GM18867 (cell line): ENCODE measurements around the gene KPNA1.
"Not testable (repeated sequence)": the region's sequence is repeated elsewhere in the genome, so short reads cannot be mapped to it uniquely, and the experiment has no call there.

Experiments used
- ATAC-seq: cut with Tn5 transposase; IDR thresholded peaks from one replicate; pipeline ENCODE4 v1.9.1; 2021; ENCODE audit warnings: mild to moderate bottlenecking, moderate library complexity; ENCODE audit not compliant: unreplicated experiment

Gene KPNA1

GRCh38 chr3:122520861-122521260 lies 6.1 kb upstream of the KPNA1 start:
- ATAC-seq = no peak

DNA sequence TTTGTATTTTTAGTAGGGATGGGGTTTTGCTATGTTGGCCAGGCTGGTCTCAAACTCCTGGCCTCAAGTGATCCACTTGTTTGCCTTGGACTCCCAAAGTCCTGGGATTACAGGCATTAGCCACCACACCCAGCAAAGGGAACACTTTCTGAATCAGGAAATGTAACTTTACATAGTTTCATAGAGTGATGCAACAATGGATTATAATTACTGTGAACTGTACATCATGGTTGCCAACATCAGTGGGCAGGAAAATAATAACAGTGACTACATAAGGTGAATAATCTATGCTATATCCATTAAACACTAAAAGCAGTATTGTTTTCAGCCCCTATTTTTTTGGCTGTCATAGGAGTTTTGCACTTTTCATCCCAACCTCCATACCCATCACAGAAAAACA lies 5.0 kb upstream of the KPNA1 start:
- ATAC-seq = no peak

- ATAC-seq = no peak
These were observed 2.2 kb upstream of the KPNA1 start for GRCh38 chr3:122516846-122517360.

DNA sequence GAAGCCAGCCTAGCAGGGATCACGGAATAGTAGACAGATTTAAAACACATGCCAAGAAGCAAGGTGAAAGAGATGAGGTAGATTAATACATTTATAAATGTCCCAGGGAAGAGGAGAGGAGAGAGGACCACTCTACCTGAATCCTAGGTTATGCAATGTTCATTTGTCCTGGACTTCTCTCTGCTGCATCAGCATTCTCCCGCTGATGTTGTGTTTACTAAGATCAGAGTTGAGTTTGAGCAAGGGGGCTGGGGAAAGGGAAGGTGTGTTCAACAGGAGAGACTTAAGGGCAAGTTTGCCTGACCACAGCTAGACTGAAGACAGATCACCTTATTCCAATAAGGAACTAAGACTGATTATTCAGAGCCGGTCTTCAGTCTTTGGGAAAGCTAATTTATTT lies 1.1 kb upstream of the KPNA1 start:
- no peak for ATAC-seq

DNA sequence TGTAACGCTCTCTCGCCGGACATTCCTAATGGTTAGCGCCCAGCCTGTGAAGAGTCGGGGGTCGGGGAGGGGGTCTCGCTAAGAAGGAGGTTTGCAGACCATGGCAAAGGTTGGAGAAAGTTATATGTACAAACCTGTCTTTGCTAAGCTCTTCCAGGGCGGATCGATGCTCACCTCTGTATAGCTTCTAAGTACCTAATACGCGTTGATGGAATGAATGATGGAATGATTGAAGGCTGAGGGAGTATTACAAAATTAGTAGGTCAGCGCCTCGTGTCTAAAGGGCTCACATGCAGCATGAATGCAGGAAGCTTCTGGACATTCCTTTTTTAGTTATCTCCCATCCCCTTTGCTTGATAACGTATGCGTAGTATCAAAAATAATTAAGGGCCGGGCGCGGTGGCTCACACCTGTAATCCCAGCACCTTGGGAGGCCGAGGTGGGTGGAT lies 305 bp upstream of the KPNA1 start:
- no peak for ATAC-seq

DNA sequence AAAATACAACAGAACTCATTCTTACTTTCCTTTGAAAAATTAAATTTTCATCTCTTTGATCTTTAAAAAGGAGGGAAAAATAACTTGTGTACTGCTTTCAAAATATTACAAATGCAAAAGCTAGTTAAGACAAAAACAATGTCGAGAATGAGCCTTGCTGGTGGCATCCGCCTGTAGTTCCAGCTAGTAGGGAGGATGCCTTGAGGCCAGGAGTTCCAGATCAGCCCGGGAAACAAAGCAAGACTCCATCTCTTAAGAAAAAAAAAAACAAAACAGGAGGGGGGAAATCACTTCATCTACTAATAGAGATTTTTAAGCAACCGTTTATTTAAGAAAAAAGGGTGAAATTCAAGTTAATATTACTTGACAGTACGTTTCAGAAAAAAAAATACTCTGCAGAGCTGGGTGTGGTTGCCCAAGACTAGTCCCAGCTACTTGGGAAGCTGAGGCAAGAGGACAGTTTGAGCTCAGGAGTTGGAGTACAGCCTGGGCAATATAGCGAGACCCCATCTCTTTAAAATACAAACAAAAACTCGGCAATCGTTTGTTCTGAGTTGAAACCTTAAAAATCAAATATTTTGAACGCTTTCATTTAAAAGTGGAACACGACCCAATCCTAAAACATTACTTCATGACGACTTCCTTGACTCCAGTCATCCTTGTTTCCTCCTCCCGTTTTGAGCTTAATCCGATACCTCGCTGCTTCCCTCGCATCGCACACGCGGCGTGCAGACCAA lies 1.2 kb downstream of the KPNA1 start:
- no peak for ATAC-seq

DNA sequence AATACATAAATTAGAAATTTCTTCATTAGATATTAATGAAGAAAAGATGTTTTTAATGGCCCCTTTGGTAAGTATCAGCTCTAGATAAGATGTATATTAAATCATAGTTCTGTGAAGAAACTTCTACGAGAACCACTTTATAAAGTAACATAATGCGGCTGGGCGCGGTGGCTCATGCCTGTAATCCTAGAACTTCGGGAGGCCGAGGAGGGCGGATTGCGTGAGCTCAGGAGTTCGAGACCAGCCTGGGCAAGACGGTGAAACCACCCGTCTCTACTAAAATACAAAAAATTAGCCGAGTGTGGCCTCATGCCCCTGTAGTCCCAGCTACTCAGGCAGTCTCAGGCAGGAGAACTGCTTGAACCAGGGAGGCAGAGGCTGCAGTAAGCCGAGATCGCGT lies 2.5 kb downstream of the KPNA1 start:
- ATAC-seq = no peak

GRCh38 chr3:122510878-122511535 lies 3.7 kb downstream of the KPNA1 start:
- ATAC-seq = no peak

DNA sequence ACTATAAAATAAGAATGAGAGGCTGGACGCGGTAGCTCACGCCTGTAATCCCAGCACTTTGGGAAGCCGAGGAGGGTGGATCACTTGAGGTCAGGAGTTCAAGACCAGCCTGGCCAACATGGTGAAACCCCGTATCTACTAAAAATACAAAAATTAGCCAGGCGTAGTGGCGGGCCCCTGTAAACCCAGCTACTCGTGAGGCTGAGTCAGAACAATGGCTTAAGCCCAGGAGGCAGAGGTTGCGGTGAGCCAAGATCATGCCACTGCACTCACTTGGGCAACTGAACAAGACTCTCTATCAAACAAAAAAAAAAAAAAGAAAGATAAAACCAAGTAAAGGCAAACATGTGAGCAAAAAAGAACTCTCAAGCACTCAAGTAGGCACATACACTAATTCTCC lies 5.8 kb downstream of the KPNA1 start:
- peak; percentile 56 for ATAC-seq

DNA sequence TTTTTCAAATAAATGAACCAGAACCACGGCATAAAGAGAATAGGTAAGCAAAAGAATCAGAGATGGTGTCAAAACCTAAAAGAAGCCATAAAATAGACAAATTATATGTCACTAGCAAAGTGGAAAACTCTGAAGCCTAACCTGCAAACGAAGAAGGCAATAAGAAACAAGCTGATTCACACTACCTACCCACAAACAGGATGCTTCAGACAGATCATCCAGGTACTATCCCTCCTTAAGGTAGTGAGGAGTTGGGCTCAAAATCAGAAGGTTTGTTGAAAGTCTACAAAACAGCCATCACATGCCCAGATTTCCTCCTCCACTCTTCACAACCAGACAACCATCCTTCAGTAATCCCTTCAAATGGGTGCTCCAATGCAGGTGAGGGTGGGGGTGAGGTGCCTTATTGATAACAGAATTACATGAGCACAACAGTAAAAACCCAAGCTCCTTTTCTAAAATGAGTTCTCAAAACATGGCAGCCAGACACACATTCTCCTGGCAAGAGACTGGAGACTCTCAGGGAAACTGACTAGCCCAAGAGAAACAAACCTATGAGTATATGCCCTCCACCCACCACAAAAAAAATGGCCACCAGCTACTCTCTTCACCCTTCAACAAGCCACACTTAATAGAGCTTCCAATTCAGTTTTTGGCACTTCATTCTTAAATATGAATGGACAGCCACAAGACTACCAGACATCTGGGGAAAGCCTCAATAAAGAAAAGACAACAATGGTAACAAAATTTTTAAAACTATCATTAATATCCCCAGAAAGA lies 6.4 kb downstream of the KPNA1 start:
- ATAC-seq = no peak

DNA sequence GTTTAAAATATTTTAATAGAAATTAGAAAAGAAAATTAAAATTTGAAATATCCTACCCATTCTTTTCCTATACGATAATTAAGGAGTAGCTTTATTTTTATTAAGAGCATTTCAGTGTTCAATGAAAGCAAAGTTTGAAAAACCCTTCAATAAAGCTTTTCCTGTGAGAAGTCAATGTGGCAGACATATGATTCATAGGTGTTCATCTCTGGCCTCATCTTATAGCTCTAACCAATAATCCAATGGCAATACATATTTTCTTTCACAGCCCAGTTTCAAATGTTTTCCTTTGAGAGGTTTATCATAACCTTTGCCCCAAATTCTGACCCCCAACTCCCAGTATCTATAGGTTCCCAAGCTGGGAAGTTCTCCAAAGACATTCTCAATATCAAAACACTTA lies 8.3 kb downstream of the KPNA1 start:
- no peak for ATAC-seq

- ATAC-seq = no peak
These were observed 9.1 kb downstream of the KPNA1 start for GRCh38 chr3:122505676-122506075.

DNA sequence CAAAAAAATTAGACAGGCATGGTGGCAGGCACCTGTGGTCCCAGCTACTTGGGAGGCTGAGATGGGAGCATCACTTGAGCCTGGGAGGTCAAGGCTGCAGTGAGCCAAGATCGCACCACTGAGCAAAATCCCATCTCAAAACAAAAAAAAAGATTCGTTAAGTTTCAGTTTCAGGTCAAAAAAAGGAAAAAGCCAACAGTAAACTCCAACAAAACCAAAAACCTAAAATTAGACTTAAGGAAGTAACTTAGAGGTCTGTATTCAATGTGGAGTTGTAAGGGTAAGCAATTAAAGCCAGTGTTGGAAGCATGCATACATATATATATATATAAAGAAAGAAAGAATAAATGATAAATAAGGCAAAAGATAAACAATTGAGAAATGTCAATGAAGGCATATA lies 11.8 kb downstream of the KPNA1 start:
- no peak for ATAC-seq

DNA sequence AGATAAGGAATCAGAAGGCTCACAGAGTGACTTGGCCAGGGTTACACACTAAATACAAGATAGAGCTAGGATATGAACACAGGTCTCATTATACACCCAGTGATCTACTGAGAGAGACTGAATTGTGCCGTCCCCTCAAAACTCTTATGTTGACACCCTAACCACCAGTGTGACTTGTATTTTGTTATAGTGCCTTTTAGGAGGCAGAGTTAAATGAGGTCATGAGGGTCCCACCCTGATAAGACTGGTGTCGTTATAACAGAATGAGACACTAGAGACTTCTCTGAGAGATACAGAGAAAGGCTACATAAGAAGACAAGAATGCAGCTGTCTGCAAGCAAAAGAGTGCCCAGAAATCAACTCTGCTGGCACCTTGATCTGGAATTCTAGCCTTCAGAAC lies 12.6 kb downstream of the KPNA1 start:
- ATAC-seq = no peak

- not testable (repeated sequence) for ATAC-seq
These were observed 13.8 kb downstream of the KPNA1 start for GRCh38 chr3:122500964-122501363.

DNA sequence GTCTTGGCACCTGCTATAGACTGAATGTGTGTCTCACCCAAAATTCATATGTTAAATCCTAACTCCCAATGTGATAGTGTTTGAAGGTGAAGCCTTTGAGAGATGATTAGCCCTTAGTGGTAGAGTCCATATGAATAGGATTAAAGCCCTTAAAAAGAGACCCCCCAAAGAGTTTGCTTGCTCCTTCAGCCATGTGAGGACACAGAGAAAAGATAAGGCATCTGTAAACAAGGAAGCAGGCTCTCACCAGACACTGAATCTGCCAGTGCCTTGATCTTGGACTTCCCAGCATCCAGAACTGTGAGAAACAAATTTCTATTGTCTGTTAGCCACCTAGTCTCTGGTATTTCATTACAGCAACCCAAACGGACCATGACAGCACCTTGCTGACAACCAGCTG lies 16.6 kb downstream of the KPNA1 start:
- ATAC-seq = no peak

DNA sequence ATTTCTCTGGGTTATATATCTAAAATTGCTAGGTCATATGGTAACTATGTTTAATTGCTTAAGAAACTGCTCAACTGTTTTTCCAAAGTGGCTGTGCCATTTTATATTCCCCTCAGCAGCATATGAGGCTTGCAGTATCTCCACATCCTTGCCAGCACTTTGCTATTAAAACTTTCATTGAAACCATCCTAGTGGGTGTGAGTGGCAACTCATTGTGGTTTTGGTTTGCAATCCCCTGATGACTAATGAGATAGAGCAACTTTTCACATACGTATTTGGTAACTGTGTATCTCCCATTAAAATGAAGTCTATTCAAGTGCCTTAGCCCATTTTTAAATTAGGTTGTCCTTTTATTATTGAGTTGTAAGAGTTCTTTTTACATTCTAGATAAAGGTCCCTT lies 17.3 kb downstream of the KPNA1 start:
- ATAC-seq = peak; percentile 96

GRCh38 chr3:122496508-122496907 lies 18.2 kb downstream of the KPNA1 start:
- ATAC-seq = no peak

GRCh38 chr3:122493296-122493695 lies 21.4 kb downstream of the KPNA1 start:
- ATAC-seq = no peak

- no peak for ATAC-seq
These were observed 26.3 kb downstream of the KPNA1 start for GRCh38 chr3:122488262-122488973.

GRCh38 chr3:122484985-122485384 lies 29.8 kb downstream of the KPNA1 start:
- no peak for ATAC-seq
